DND-41 (cell line): ENCODE results near the gene TSC22D1.

ENCODE experiments used
- ATAC-seq: fragments of 200-7000 bp; cut with Tn5 transposase; 3 replicates; pipeline ENCODE4 v1.9.1; 2021; ENCODE audit warnings: low read depth; ENCODE audit not compliant: insufficient read depth
- DNase-seq: peaks from one replicate; pipeline ENCODE4 v3.0.0-alpha.2; 2020
- H2AFZ ChIP-seq: 2 replicates; pipeline ENCODE4 v1.6.0; 2012; ENCODE audit warnings: low read depth, low read length
- H3K27ac ChIP-seq: 2 replicates; pipeline ENCODE4 v1.5.1; 2012; ENCODE audit warnings: low read length, inconsistent platforms
- H3K27me3 ChIP-seq: fragments of 200-600 bp; sonication (generic); 2 replicates; pipeline ENCODE4 v1.6.0; 2012; ENCODE audit warnings: low read length, mild to moderate bottlenecking, inconsistent platforms; ENCODE audit not compliant: insufficient read depth, poor library complexity
- H3K36me3 ChIP-seq: 2 replicates; pipeline ENCODE4 v1.5.1; 2012; ENCODE audit warnings: low read length, inconsistent platforms; ENCODE audit not compliant: insufficient read depth
- H3K4me1 ChIP-seq: 2 replicates; pipeline ENCODE4 v1.5.1; 2012; ENCODE audit warnings: mild to moderate bottlenecking, low read length; ENCODE audit not compliant: insufficient read depth
- H3K4me2 ChIP-seq: 2 replicates; pipeline ENCODE4 v1.6.0; 2012; ENCODE audit warnings: mild to moderate bottlenecking, moderate library complexity, low read length, inconsistent platforms; ENCODE audit not compliant: insufficient read depth
- H3K4me3 ChIP-seq, 2 experiments: fragments of 200-600 bp in 1 of 2; shearing (Covaris generic) in 1 of 2; 2 replicates each; pipeline ENCODE4 v1.5.1; 2012 to 2016; ENCODE audit warnings: inconsistent platforms in 2 of 2, low read length in 2 of 2, mild to moderate bottlenecking in 2 of 2, low read depth in 1 of 2, moderate library complexity in 1 of 2
- H3K79me2 ChIP-seq: 2 replicates; pipeline ENCODE4 v1.6.0; 2012; ENCODE audit warnings: low read length, inconsistent platforms; ENCODE audit not compliant: insufficient read depth
- H3K9ac ChIP-seq: 2 replicates; pipeline ENCODE4 v1.6.0; 2012; ENCODE audit warnings: low read depth, mild to moderate bottlenecking, inconsistent platforms, low read length, moderate library complexity
- H3K9me3 ChIP-seq: 2 replicates; pipeline ENCODE4 v1.5.1; 2012; ENCODE audit warnings: low read length, moderate library complexity, mild to moderate bottlenecking, inconsistent platforms; ENCODE audit not compliant: insufficient read depth, severe bottlenecking
- H4K20me1 ChIP-seq: 2 replicates; pipeline ENCODE4 v1.6.0; 2012; ENCODE audit warnings: low read length; ENCODE audit not compliant: insufficient read depth
- EZH2 ChIP-seq: IDR thresholded peaks from 3 replicates; pipeline ENCODE4 v1.6.1; 2012; ENCODE audit warnings: borderline replicate concordance, low read depth, mild to moderate bottlenecking, moderate library complexity, low read length, inconsistent platforms; ENCODE audit not compliant: severe bottlenecking
- TF ChIP-seq, protein P1 (sequence below): IDR thresholded peaks from 2 replicates; pipeline ENCODE4 v1.5.1; 2012; ENCODE audit warnings: borderline replicate concordance, low read length, moderate library complexity, mild to moderate bottlenecking; ENCODE audit not compliant: poor library complexity, severe bottlenecking; ENCODE audit errors: extremely low read depth

TSC22D1 gene

DNA sequence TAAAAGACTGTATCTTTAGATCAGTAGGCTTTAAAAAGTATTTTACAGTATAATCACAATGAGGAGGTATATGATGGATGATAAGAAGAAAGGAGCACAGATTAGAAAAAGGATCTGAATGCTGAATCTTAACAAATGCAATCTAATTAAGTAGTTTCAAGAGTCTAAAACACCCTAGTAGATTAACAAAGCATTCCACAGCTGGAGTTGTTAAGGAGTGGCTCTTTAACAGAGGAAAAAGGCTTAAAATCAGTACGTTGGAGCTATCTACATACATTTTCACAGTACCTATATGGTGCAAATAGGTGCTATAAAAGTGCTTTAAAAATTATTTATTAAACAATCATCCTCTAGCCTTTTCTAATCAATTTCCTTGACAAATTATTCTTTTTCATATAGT is 34.5 kb downstream of the TSC22D1 start:
- DNase-seq, result no peak
- H3K79me2 ChIP-seq, result peaks cover 5% of the 10 kb centered on the region; the same call in 1 of the 2 replicates
- H2AFZ ChIP-seq, result no peak overlapping the region
- H3K27ac ChIP-seq, result no peak overlapping the region
- H3K36me3 ChIP-seq, result peaks cover 8% of the 10 kb centered on the region; the same call in 1 of the 2 replicates
- no peak overlapping the region for H3K4me2 ChIP-seq
- no peak overlapping the region for H3K4me3 ChIP-seq
- H4K20me1 ChIP-seq, result no peaks in the 10 kb centered on the region
- no peak for ATAC-seq
- no peaks in the 10 kb centered on the region for H3K4me1 ChIP-seq
- no peaks in the 10 kb centered on the region for H3K27me3 ChIP-seq
- H3K9me3 ChIP-seq, result no peaks in the 10 kb centered on the region
- no peak overlapping the region for H3K9ac ChIP-seq
- TF ChIP-seq, protein P1, sequence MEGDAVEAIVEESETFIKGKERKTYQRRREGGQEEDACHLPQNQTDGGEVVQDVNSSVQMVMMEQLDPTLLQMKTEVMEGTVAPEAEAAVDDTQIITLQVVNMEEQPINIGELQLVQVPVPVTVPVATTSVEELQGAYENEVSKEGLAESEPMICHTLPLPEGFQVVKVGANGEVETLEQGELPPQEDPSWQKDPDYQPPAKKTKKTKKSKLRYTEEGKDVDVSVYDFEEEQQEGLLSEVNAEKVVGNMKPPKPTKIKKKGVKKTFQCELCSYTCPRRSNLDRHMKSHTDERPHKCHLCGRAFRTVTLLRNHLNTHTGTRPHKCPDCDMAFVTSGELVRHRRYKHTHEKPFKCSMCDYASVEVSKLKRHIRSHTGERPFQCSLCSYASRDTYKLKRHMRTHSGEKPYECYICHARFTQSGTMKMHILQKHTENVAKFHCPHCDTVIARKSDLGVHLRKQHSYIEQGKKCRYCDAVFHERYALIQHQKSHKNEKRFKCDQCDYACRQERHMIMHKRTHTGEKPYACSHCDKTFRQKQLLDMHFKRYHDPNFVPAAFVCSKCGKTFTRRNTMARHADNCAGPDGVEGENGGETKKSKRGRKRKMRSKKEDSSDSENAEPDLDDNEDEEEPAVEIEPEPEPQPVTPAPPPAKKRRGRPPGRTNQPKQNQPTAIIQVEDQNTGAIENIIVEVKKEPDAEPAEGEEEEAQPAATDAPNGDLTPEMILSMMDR, result no peak
- TF ChIP-seq EZH2, result no peak

- DNase-seq (no peak), ATAC-seq (no peak)
- Histone ChIP-seq H3K27me3 (no peaks in the 10 kb centered on the region), H3K79me2 (no peaks in the 10 kb centered on the region), H3K4me3 (no peak overlapping the region), H2AFZ (no peak overlapping the region), H3K4me2 (no peak overlapping the region), H3K36me3 (peaks cover 6% of the 10 kb centered on the region; the same call in 1 of the 2 replicates), H3K4me1 (no peaks in the 10 kb centered on the region), H4K20me1 (no peaks in the 10 kb centered on the region), H3K9me3 (no peaks in the 10 kb centered on the region), H3K9ac (no peak overlapping the region), H3K27ac (no peak overlapping the region)
- TF ChIP-seq EZH2, result no peak
- TF ChIP-seq, protein P1, result no peak
These were observed 35.2 kb downstream of the TSC22D1 start for GRCh38 chr13:44540761-44541434.

- Histone ChIP-seq H3K4me1 (no peaks in the 10 kb centered on the region), H3K9ac (no peak overlapping the region), H4K20me1 (no peaks in the 10 kb centered on the region), H3K4me3 (no peak overlapping the region), H3K27me3 (no peaks in the 10 kb centered on the region), H3K9me3 (no peaks in the 10 kb centered on the region), H2AFZ (no peak overlapping the region), H3K36me3 (peaks cover 6% of the 10 kb centered on the region; the same call in 1 of the 2 replicates), H3K27ac (no peak overlapping the region), H3K79me2 (no peaks in the 10 kb centered on the region), H3K4me2 (no peak overlapping the region)
- DNase-seq (no peak), ATAC-seq (peak; percentile 48; the same call in 1 of the 3 replicates)
- TF ChIP-seq, protein P1, result no peak
These were observed 38.9 kb downstream of the TSC22D1 start for GRCh38 chr13:44537248-44537647.
